GM19463 (cell line): Measurements from ENCODE around the gene PEAR1.

Experiments used
- ATAC-seq: cut with Tn5 transposase; IDR thresholded peaks from one replicate; pipeline ENCODE4 v1.9.1; 2021; ENCODE audit warnings: mild to moderate bottlenecking, moderate library complexity; ENCODE audit not compliant: unreplicated experiment

The PEAR1 gene

GRCh38 chr1:156860113-156860627 is 33.3 kb upstream of the PEAR1 start:
- no peak for ATAC-seq

GRCh38 chr1:156860628-156861423 is 32.7 kb upstream of the PEAR1 start, which contains the start of gene NTRK1:
Gene NTRK1, plus strand, starts transcription at chr1:156860865. Its CDS starts 70 bp downstream, at chr1:156860935.
- peak; percentile 52 for ATAC-seq

- ATAC-seq = no peak
Measured at GRCh38 chr1:156862584-156862983, 30.9 kb upstream of the PEAR1 start.

GRCh38 chr1:156862997-156863599 is 30.4 kb upstream of the PEAR1 start:
- no peak for ATAC-seq

- ATAC-seq = no peak
Measured at GRCh38 chr1:156863631-156864030, 29.9 kb upstream of the PEAR1 start.

GRCh38 chr1:156864796-156865195 is 28.7 kb upstream of the PEAR1 start:
- ATAC-seq = no peak

GRCh38 chr1:156865258-156865657 is 28.3 kb upstream of the PEAR1 start:
- no peak for ATAC-seq

- ATAC-seq = no peak
Measured at GRCh38 chr1:156865865-156866248, 27.7 kb upstream of the PEAR1 start.

GRCh38 chr1:156866249-156866909 is 27.1 kb upstream of the PEAR1 start:
- ATAC-seq = no peak

GRCh38 chr1:156868341-156868740 is 25.2 kb upstream of the PEAR1 start:
- no peak for ATAC-seq

- ATAC-seq = no peak
Measured at GRCh38 chr1:156869455-156869854, 24.1 kb upstream of the PEAR1 start.

- no peak for ATAC-seq
Measured at GRCh38 chr1:156873659-156874058, 19.9 kb upstream of the PEAR1 start.

GRCh38 chr1:156874142-156874541 is 19.4 kb upstream of the PEAR1 start:
- ATAC-seq = no peak

GRCh38 chr1:156874572-156875340 is 18.8 kb upstream of the PEAR1 start:
- no peak for ATAC-seq

GRCh38 chr1:156875341-156875615 is 18.2 kb upstream of the PEAR1 start:
- no peak for ATAC-seq

- no peak for ATAC-seq
Measured at GRCh38 chr1:156876281-156876680, 17.2 kb upstream of the PEAR1 start.

GRCh38 chr1:156877433-156878170 is 15.9 kb upstream of the PEAR1 start:
- ATAC-seq = no peak

GRCh38 chr1:156879876-156880275 is 13.6 kb upstream of the PEAR1 start:
- ATAC-seq = no peak

- ATAC-seq = no peak
Measured at GRCh38 chr1:156880473-156880872, 13.0 kb upstream of the PEAR1 start.

- no peak for ATAC-seq
Measured at GRCh38 chr1:156881101-156881500, 12.4 kb upstream of the PEAR1 start.

GRCh38 chr1:156881663-156882062 is 11.9 kb upstream of the PEAR1 start:
- no peak for ATAC-seq
